Measurements from ENCODE around the gene VPS39. TPM values are rescaled to one million over a fixed set of nuclear protein-coding genes. Genes with fewer than 3 reads are reported as not detected.

VPS39 gene
- total RNA-seq, 4 donors from 2014 or later = 105 to 354 (median 153) TPM

GRCh38 chr15:42150219-42150970 lies 57.7 kb downstream of the VPS39 start:
- H3K36me3 ChIP-seq = no peaks in the 10 kb centered on the region
- DNase-seq = no peak
- peaks cover 0 to 24% (median 5%) of the 10 kb centered on the region in 4 donors for H3K4me1 ChIP-seq
- no peak overlapping the region for H3K27ac ChIP-seq
- intact Hi-C loops (cut with DNase I; ENCODE audit: low total_unique reads) (no loop called here), in situ Hi-C loops (cut with MboI; ENCODE audit: low pct_ligation_motif_present in 1 of 4, low pct_unique_long_range_greater_than_20kb in 1 of 4, low sequenced_read_pairs in 3 of 4) (no loop called here)
- no peak overlapping the region for H3K4me3 ChIP-seq
- H3K27me3 ChIP-seq = no peaks in the 10 kb centered on the region
- TF ChIP-seq POLR2AphosphoS5 (IDR thresholded peaks at IDR 0.05) (no peak), EP300 (IDR thresholded peaks at IDR 0.05; ENCODE audit: low read depth) (no peak), POLR2A (IDR thresholded peaks at IDR 0.05) (no peak)
- TF ChIP-seq, protein P1, sequence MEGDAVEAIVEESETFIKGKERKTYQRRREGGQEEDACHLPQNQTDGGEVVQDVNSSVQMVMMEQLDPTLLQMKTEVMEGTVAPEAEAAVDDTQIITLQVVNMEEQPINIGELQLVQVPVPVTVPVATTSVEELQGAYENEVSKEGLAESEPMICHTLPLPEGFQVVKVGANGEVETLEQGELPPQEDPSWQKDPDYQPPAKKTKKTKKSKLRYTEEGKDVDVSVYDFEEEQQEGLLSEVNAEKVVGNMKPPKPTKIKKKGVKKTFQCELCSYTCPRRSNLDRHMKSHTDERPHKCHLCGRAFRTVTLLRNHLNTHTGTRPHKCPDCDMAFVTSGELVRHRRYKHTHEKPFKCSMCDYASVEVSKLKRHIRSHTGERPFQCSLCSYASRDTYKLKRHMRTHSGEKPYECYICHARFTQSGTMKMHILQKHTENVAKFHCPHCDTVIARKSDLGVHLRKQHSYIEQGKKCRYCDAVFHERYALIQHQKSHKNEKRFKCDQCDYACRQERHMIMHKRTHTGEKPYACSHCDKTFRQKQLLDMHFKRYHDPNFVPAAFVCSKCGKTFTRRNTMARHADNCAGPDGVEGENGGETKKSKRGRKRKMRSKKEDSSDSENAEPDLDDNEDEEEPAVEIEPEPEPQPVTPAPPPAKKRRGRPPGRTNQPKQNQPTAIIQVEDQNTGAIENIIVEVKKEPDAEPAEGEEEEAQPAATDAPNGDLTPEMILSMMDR (IDR thresholded peaks at IDR 0.05) = no peak
- no peaks in the 10 kb centered on the region for H3K9me3 ChIP-seq
- 84% methylated on average over 17 of the region's 17 CpGs; no CpG with 5 or more reads in 1 of the 2 donors for whole genome bisulfite sequencing, 2 donors (ENCODE audit: low coverage in 1 of 2)

DNA sequence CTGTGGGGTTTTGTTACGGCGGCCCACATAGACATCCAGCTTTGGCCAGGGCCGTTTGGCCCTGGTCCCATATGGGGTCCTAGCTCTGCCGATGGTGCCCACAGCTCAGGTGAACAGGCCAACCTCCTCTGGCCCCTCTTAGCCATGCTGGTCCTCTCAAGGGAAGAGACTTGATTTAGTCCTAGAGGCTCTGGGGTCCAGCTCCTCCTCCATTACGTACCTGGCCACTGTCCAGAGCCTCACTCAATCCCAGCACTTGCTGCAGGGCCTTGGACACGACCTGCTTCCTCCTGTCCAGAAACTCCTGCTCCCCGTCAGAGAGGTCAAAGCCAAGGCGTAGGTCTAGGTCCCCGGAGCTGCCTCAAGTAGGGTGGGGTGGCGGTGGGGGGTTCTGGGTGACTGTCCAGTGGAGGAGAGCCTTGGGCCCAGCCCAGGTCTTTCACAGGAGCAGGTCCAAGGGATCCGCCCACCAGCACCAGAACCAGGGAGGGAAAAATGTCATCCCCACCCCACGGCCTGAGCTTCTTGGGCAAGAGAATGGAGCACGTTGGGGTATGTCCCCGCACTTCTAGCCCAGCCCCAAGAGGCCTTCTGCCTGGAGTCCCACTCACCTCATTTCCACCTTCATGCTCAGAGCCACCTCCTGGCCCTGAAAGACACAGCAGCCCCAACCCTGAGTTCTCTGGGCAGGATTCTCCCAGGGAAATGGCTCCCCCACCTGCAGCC lies 58.4 kb downstream of the VPS39 start:
- intact Hi-C loops (cut with DNase I; ENCODE audit: low total_unique reads) = no loop called here
- Histone ChIP-seq H3K4me3 (no peak overlapping the region), H3K27ac (no peak overlapping the region), H3K9me3 (no peaks in the 10 kb centered on the region), H3K36me3 (no peaks in the 10 kb centered on the region), H3K27me3 (no peaks in the 10 kb centered on the region), H3K4me1 (peaks cover 0 to 24% (median 5%) of the 10 kb centered on the region in 4 donors)
- in situ Hi-C loops (cut with MboI; ENCODE audit: low pct_ligation_motif_present in 1 of 4, low pct_unique_long_range_greater_than_20kb in 1 of 4, low sequenced_read_pairs in 3 of 4) = no loop called here
- 88% methylated on average over 13 of the region's 14 CpGs; no CpG with 5 or more reads in 1 of the 2 donors for WGBS, 2 donors (ENCODE audit: low coverage in 1 of 2)
- no peak for DNase-seq
- TF ChIP-seq EP300 (IDR thresholded peaks at IDR 0.05; ENCODE audit: low read depth) = no peak
- TF ChIP-seq, protein P1 (IDR thresholded peaks at IDR 0.05) = no peak
- no peak for TF ChIP-seq POLR2A (IDR thresholded peaks at IDR 0.05)
- TF ChIP-seq POLR2AphosphoS5 (IDR thresholded peaks at IDR 0.05) = no peak

GRCh38 chr15:42148808-42149492 lies 59.2 kb downstream of the VPS39 start:
- no peaks in the 10 kb centered on the region for H3K36me3 ChIP-seq
- DNase-seq = no peak
- H3K27me3 ChIP-seq = no peaks in the 10 kb centered on the region
- no peak overlapping the region for H3K27ac ChIP-seq
- intact Hi-C loops (cut with DNase I; ENCODE audit: low total_unique reads) = no loop called here
- 60 to 83% methylated on average over 1 to 12 of the region's 12 CpGs for WGBS, 2 donors (ENCODE audit: low coverage in 1 of 2)
- TF ChIP-seq EP300 (IDR thresholded peaks at IDR 0.05; ENCODE audit: low read depth) (no peak), POLR2AphosphoS5 (IDR thresholded peaks at IDR 0.05) (no peak), POLR2A (IDR thresholded peaks at IDR 0.05) (no peak)
- TF ChIP-seq, protein P1 (IDR thresholded peaks at IDR 0.05) = no peak
- in situ Hi-C loops (cut with MboI; ENCODE audit: low pct_ligation_motif_present in 1 of 4, low pct_unique_long_range_greater_than_20kb in 1 of 4, low sequenced_read_pairs in 3 of 4) = no loop called here
- no peak overlapping the region for H3K4me3 ChIP-seq
- no peaks in the 10 kb centered on the region for H3K9me3 ChIP-seq
- H3K4me1 ChIP-seq = peaks cover 0 to 24% (median 5%) of the 10 kb centered on the region in 4 donors

GRCh38 chr15:42147431-42147735 lies 60.7 kb downstream of the VPS39 start:
- 93% methylated on average over 4 of the region's 4 CpGs; no CpG with 5 or more reads in 1 of the 2 donors for WGBS, 2 donors (ENCODE audit: low coverage in 1 of 2)
- no peaks in the 10 kb centered on the region for H3K9me3 ChIP-seq
- TF ChIP-seq POLR2A (IDR thresholded peaks at IDR 0.05) (no peak), POLR2AphosphoS5 (IDR thresholded peaks at IDR 0.05) (no peak), EP300 (IDR thresholded peaks at IDR 0.05; ENCODE audit: low read depth) (no peak)
- TF ChIP-seq, protein P1 (IDR thresholded peaks at IDR 0.05) = no peak
- H3K36me3 ChIP-seq = no peaks in the 10 kb centered on the region
- no peaks in the 10 kb centered on the region for H3K27me3 ChIP-seq
- intact Hi-C loops (cut with DNase I; ENCODE audit: low total_unique reads) = no loop called here
- peaks cover 0 to 15% (median 3%) of the 10 kb centered on the region in 4 donors for H3K4me1 ChIP-seq
- no peak overlapping the region for H3K4me3 ChIP-seq
- H3K27ac ChIP-seq = no peak overlapping the region
- no peak for DNase-seq
- in situ Hi-C loops (cut with MboI; ENCODE audit: low pct_ligation_motif_present in 1 of 4, low pct_unique_long_range_greater_than_20kb in 1 of 4, low sequenced_read_pairs in 3 of 4) = no loop called here
